Endodermal cell (in vitro differentiated cells): ENCODE data around the gene MRAS. TPM values are rescaled to one million over a fixed set of nuclear protein-coding genes. Genes with fewer than 3 reads are reported as not detected.
"Not testable (repeated sequence)": the region's sequence is repeated elsewhere in the genome, so short reads cannot be mapped to it uniquely, and the experiment has no call there.

Experiments used
- DNase-seq: peaks from one replicate; pipeline ENCODE4 v3.0.0-alpha.2; 2017
- H3K27ac ChIP-seq: 2 replicates; pipeline ENCODE4 v1.5.1; 2013; ENCODE audit warnings: mild to moderate bottlenecking, low read depth, low read length, moderate library complexity
- H3K27me3 ChIP-seq: 2 replicates; pipeline ENCODE4 v1.6.1; 2013; ENCODE audit warnings: mild to moderate bottlenecking, low read length, moderate library complexity; ENCODE audit not compliant: insufficient read depth, control insufficient read depth, poor library complexity, severe bottlenecking
- H3K36me3 ChIP-seq: 2 replicates; pipeline ENCODE4 v1.7.0; 2013; ENCODE audit warnings: mild to moderate bottlenecking, low read length, moderate library complexity; ENCODE audit not compliant: control insufficient read depth, insufficient read depth
- H3K4me1 ChIP-seq: one replicate; pipeline ENCODE4 v1.7.0; 2013; ENCODE audit warnings: low read length; ENCODE audit not compliant: control insufficient read depth, insufficient read depth
- H3K4me3 ChIP-seq: 2 replicates; pipeline ENCODE4 v1.5.1; 2013; ENCODE audit warnings: mild to moderate bottlenecking, low read length, moderate library complexity
- H3K9ac ChIP-seq: 2 replicates; pipeline ENCODE4 v1.6.1; 2013; ENCODE audit warnings: mild to moderate bottlenecking, low read length, moderate library complexity; ENCODE audit not compliant: poor library complexity, severe bottlenecking; ENCODE audit errors: extremely low read depth
- H3K9me3 ChIP-seq: 2 replicates; pipeline ENCODE4 v1.6.1; 2013; ENCODE audit warnings: mild to moderate bottlenecking, low read length, moderate library complexity; ENCODE audit not compliant: control insufficient read depth
- H3K27ac Mint-ChIP-seq: 2 replicates; pipeline ENCODE4 v1.8.0; 2020; ENCODE audit warnings: mixed read lengths
- H3K27me3 Mint-ChIP-seq: 2 replicates; pipeline ENCODE4 v1.8.0; 2021; ENCODE audit warnings: mild to moderate bottlenecking, mixed read lengths; ENCODE audit not compliant: insufficient read depth
- H3K36me3 Mint-ChIP-seq: 2 replicates; pipeline ENCODE4 v1.8.0; 2020; ENCODE audit warnings: low read depth, mixed read lengths
- H3K4me1 Mint-ChIP-seq: 2 replicates; pipeline ENCODE4 v1.8.0; 2020; ENCODE audit warnings: mixed read lengths
- H3K4me3 Mint-ChIP-seq: 2 replicates; pipeline ENCODE4 v1.8.0; 2020; ENCODE audit warnings: mild to moderate bottlenecking, moderate library complexity, mixed read lengths
- H3K9me3 Mint-ChIP-seq: 2 replicates; pipeline ENCODE4 v1.8.0; 2020; ENCODE audit warnings: mild to moderate bottlenecking, mixed read lengths
- CTCF ChIP-seq: fragments of 200-600 bp; sonication (generic); conservative IDR thresholded peaks from 2 replicates; pipeline ENCODE4 v1.5.0; 2021; ENCODE audit warnings: antibody characterized with exemption, mild to moderate bottlenecking
- WGBS, 2 experiments: methylation state at CpG; one replicate each; pipeline versions ENCODE4 v1.1.5 to v1.1.7; 2013; ENCODE audit warnings: missing lambda C conversion rate in 2 of 2, mixed read lengths in 1 of 2; ENCODE audit not compliant: insufficient coverage in 1 of 2, insufficient read length in 1 of 2; 5-methylcytosine and 5-hydroxymethylcytosine counted together
- total RNA-seq, 2 donors: library from RNA; stranded (reverse); fragmentation: NEBNext Ultra II Directional in 1 of 2; extraction: Animal tissue kit (Norgen Biotek cat#: 25700) in 1 of 2; gene quantifications; 2 replicates in 1 of 2; 3 replicates in 1 of 2; pipeline ENCODE4 v1.2.1, GENCODE V29; 2021

The MRAS gene
- total RNA-seq, 2 donors from 2014 or later = 12.8 to 16.1 TPM

- no peak for TF ChIP-seq CTCF
- Mint-ChIP-seq H3K27ac (no peak overlapping the region), H3K4me3 (no peak overlapping the region), H3K4me1 (no peaks in the 10 kb centered on the region), H3K36me3 (peaks cover 13% of the 10 kb centered on the region), H3K27me3 (no peaks in the 10 kb centered on the region), H3K9me3 (no peaks in the 10 kb centered on the region)
- 92% methylated on average over 2 of the region's 2 CpGs; no CpG with 5 or more reads in 1 of the 2 experiments for WGBS, 2 experiments
- Histone ChIP-seq H3K4me3 (no peak overlapping the region), H3K9ac (no peak overlapping the region), H3K27ac (no peak overlapping the region), H3K36me3 (no peaks in the 10 kb centered on the region), H3K9me3 (no peaks in the 10 kb centered on the region), H3K27me3 (no peaks in the 10 kb centered on the region), H3K4me1 (no peaks in the 10 kb centered on the region)
- DNase-seq = no peak
Observed at GRCh38 chr3:138376663-138377062, 28.3 kb downstream of the MRAS start.

GRCh38 chr3:138377212-138377611, 28.8 kb downstream of the MRAS start:
- not testable (repeated sequence) for H3K36me3 ChIP-seq, H3K4me1 ChIP-seq, H3K27ac ChIP-seq, H3K9ac ChIP-seq, H3K27me3 Mint-ChIP-seq, H3K9me3 Mint-ChIP-seq, H3K27ac Mint-ChIP-seq, H3K9me3 ChIP-seq, H3K4me1 Mint-ChIP-seq, H3K27me3 ChIP-seq, DNase-seq, H3K4me3 ChIP-seq, H3K4me3 Mint-ChIP-seq
- 89 to 94% methylated on average over 9 to 11 of the region's 11 CpGs for WGBS, 2 experiments
- H3K36me3 Mint-ChIP-seq = peaks cover 13% of the 10 kb centered on the region

- no peak overlapping the region for H3K4me3 Mint-ChIP-seq
- H3K4me1 ChIP-seq = no peaks in the 10 kb centered on the region
- TF ChIP-seq CTCF = no peak
- H3K27me3 ChIP-seq = no peaks in the 10 kb centered on the region
- H3K4me1 Mint-ChIP-seq = no peaks in the 10 kb centered on the region
- DNase-seq = no peak
- no peak overlapping the region for H3K4me3 ChIP-seq
- no peak overlapping the region for H3K27ac ChIP-seq
- H3K36me3 ChIP-seq = no peaks in the 10 kb centered on the region
- no peak overlapping the region for H3K27ac Mint-ChIP-seq
- H3K9me3 Mint-ChIP-seq = no peaks in the 10 kb centered on the region
- H3K9me3 ChIP-seq = no peaks in the 10 kb centered on the region
- WGBS, 2 experiments = 86 to 91% methylated on average over 4 to 5 of the region's 5 CpGs
- peaks cover 13% of the 10 kb centered on the region for H3K36me3 Mint-ChIP-seq
- H3K9ac ChIP-seq = no peak overlapping the region
- H3K27me3 Mint-ChIP-seq = no peaks in the 10 kb centered on the region
Observed at GRCh38 chr3:138377804-138378203, 29.4 kb downstream of the MRAS start.

- no peak overlapping the region for H3K4me3 Mint-ChIP-seq
- TF ChIP-seq CTCF = no peak
- no peaks in the 10 kb centered on the region for H3K27me3 ChIP-seq
- H3K9me3 ChIP-seq = no peaks in the 10 kb centered on the region
- DNase-seq = no peak
- H3K4me1 ChIP-seq = no peaks in the 10 kb centered on the region
- H3K9me3 Mint-ChIP-seq = no peaks in the 10 kb centered on the region
- H3K36me3 ChIP-seq = no peaks in the 10 kb centered on the region
- 89% methylated on average over 4 to 5 of the region's 5 CpGs for WGBS, 2 experiments
- H3K4me3 ChIP-seq = no peak overlapping the region
- H3K27ac Mint-ChIP-seq = no peak overlapping the region
- H3K36me3 Mint-ChIP-seq = peaks cover 10% of the 10 kb centered on the region
- H3K27me3 Mint-ChIP-seq = no peaks in the 10 kb centered on the region
- H3K27ac ChIP-seq = no peak overlapping the region
- H3K9ac ChIP-seq = no peak overlapping the region
- no peaks in the 10 kb centered on the region for H3K4me1 Mint-ChIP-seq
Observed at GRCh38 chr3:138378331-138378730, 30.0 kb downstream of the MRAS start.
